Central memory CD8-positive, alpha-beta T cell (primary cell): ENCODE measurements around the gene GPC3.

ENCODE experiments used
- ATAC-seq: fragments of 150-1000 bp; cut with Tn5 transposase; replicated peaks from 2 replicates; pipeline ENCODE4 v1.10.0; 2022; ENCODE audit warnings: mild to moderate bottlenecking, moderate FRiP score, moderate number of reproducible peaks; ENCODE audit not compliant: poor library complexity, severe bottlenecking; ENCODE audit errors: extremely low read depth
- DNase-seq, 2 donors: peaks; one replicate each; pipeline ENCODE4 v3.0.0; 2021; ENCODE audit warnings: low spot score in 2 of 2
- H3K27ac Mint-ChIP-seq: one replicate; pipeline ENCODE4 v1.8.0; 2022; ENCODE audit warnings: low read depth, mild to moderate bottlenecking, moderate library complexity, mixed read lengths
- H3K27me3 Mint-ChIP-seq: one replicate; pipeline ENCODE4 v1.8.0; 2022; ENCODE audit warnings: mixed read lengths
- H3K36me3 Mint-ChIP-seq: one replicate; pipeline ENCODE4 v1.8.0; 2022; ENCODE audit warnings: mild to moderate bottlenecking, moderate library complexity, mixed read lengths; ENCODE audit not compliant: insufficient read depth
- H3K4me1 Mint-ChIP-seq: one replicate; pipeline ENCODE4 v1.8.0; 2022; ENCODE audit warnings: mixed read lengths
- H3K4me3 Mint-ChIP-seq: one replicate; pipeline ENCODE4 v1.8.0; 2022; ENCODE audit warnings: mild to moderate bottlenecking, moderate library complexity, mixed read lengths
- H3K9me3 Mint-ChIP-seq: one replicate; pipeline ENCODE4 v1.8.0; 2022; ENCODE audit warnings: mixed read lengths

GPC3 gene

GRCh38 chrX:133588827-133589226 lies 396.6 kb downstream of the GPC3 start:
- Mint-ChIP-seq H3K36me3 (no peaks in the 10 kb centered on the region), H3K27ac (no peak overlapping the region), H3K4me3 (no peak overlapping the region), H3K27me3 (no peaks in the 10 kb centered on the region), H3K9me3 (no peaks in the 10 kb centered on the region), H3K4me1 (no peaks in the 10 kb centered on the region)
- no peak for ATAC-seq
- DNase-seq = no peak

- H3K27me3 Mint-ChIP-seq = no peaks in the 10 kb centered on the region
- ATAC-seq (no peak), DNase-seq (no peak)
- H3K9me3 Mint-ChIP-seq = no peaks in the 10 kb centered on the region
- no peaks in the 10 kb centered on the region for H3K4me1 Mint-ChIP-seq
- no peaks in the 10 kb centered on the region for H3K36me3 Mint-ChIP-seq
- H3K27ac Mint-ChIP-seq = no peak overlapping the region
- no peak overlapping the region for H3K4me3 Mint-ChIP-seq
These were observed 397.6 kb downstream of the GPC3 start for GRCh38 chrX:133587818-133588217.

GRCh38 chrX:133587071-133587470 lies 398.3 kb downstream of the GPC3 start:
- Mint-ChIP-seq H3K27ac (no peak overlapping the region), H3K9me3 (no peaks in the 10 kb centered on the region), H3K36me3 (no peaks in the 10 kb centered on the region), H3K27me3 (no peaks in the 10 kb centered on the region), H3K4me1 (no peaks in the 10 kb centered on the region), H3K4me3 (no peak overlapping the region)
- DNase-seq (no peak), ATAC-seq (no peak)

- Mint-ChIP-seq H3K9me3 (no peaks in the 10 kb centered on the region), H3K27ac (no peak overlapping the region), H3K36me3 (no peaks in the 10 kb centered on the region), H3K4me1 (no peaks in the 10 kb centered on the region), H3K4me3 (no peak overlapping the region), H3K27me3 (no peaks in the 10 kb centered on the region)
- ATAC-seq (no peak), DNase-seq (no peak)
These were observed 399.0 kb downstream of the GPC3 start for GRCh38 chrX:133586443-133586842.

- Mint-ChIP-seq H3K9me3 (no peaks in the 10 kb centered on the region), H3K27ac (no peak overlapping the region), H3K36me3 (no peaks in the 10 kb centered on the region), H3K4me3 (no peak overlapping the region), H3K4me1 (no peaks in the 10 kb centered on the region), H3K27me3 (no peaks in the 10 kb centered on the region)
- no peak for DNase-seq
- no peak for ATAC-seq
These were observed 401.6 kb downstream of the GPC3 start for GRCh38 chrX:133583825-133584224.

GRCh38 chrX:133580625-133581024 lies 404.8 kb downstream of the GPC3 start:
- ATAC-seq (no peak), DNase-seq (no peak)
- Mint-ChIP-seq H3K36me3 (no peaks in the 10 kb centered on the region), H3K9me3 (peaks cover 4% of the 10 kb centered on the region), H3K4me1 (no peaks in the 10 kb centered on the region), H3K4me3 (no peak overlapping the region), H3K27ac (no peak overlapping the region), H3K27me3 (no peaks in the 10 kb centered on the region)

GRCh38 chrX:133579631-133580030 lies 405.8 kb downstream of the GPC3 start:
- no peaks in the 10 kb centered on the region for H3K36me3 Mint-ChIP-seq
- H3K27ac Mint-ChIP-seq = no peak overlapping the region
- ATAC-seq = no peak
- no peaks in the 10 kb centered on the region for H3K4me1 Mint-ChIP-seq
- H3K27me3 Mint-ChIP-seq = no peaks in the 10 kb centered on the region
- H3K4me3 Mint-ChIP-seq = no peak overlapping the region
- peaks cover 4% of the 10 kb centered on the region for H3K9me3 Mint-ChIP-seq
- no peak for DNase-seq

GRCh38 chrX:133576876-133577275 lies 408.5 kb downstream of the GPC3 start:
- H3K36me3 Mint-ChIP-seq = no peaks in the 10 kb centered on the region
- ATAC-seq (no peak), DNase-seq (no peak)
- peaks cover 10% of the 10 kb centered on the region for H3K9me3 Mint-ChIP-seq
- H3K27me3 Mint-ChIP-seq = no peaks in the 10 kb centered on the region
- no peak overlapping the region for H3K4me3 Mint-ChIP-seq
- H3K4me1 Mint-ChIP-seq = no peaks in the 10 kb centered on the region
- no peak overlapping the region for H3K27ac Mint-ChIP-seq

- no peak for DNase-seq
- no peak for ATAC-seq
- Mint-ChIP-seq H3K9me3 (peaks cover 10% of the 10 kb centered on the region), H3K4me3 (no peak overlapping the region), H3K27ac (no peak overlapping the region), H3K4me1 (no peaks in the 10 kb centered on the region), H3K36me3 (no peaks in the 10 kb centered on the region), H3K27me3 (no peaks in the 10 kb centered on the region)
These were observed 409.8 kb downstream of the GPC3 start for GRCh38 chrX:133575501-133576136.

GRCh38 chrX:133574716-133575115 lies 410.7 kb downstream of the GPC3 start:
- no peaks in the 10 kb centered on the region for H3K27me3 Mint-ChIP-seq

GRCh38 chrX:133570549-133570948 lies 414.8 kb downstream of the GPC3 start:
- no peak for ATAC-seq
- no peak overlapping the region for H3K4me3 Mint-ChIP-seq
- DNase-seq = no peak
- H3K4me1 Mint-ChIP-seq = no peaks in the 10 kb centered on the region
- H3K27me3 Mint-ChIP-seq = no peaks in the 10 kb centered on the region
- peaks cover 6% of the 10 kb centered on the region for H3K9me3 Mint-ChIP-seq
- no peaks in the 10 kb centered on the region for H3K36me3 Mint-ChIP-seq
- no peak overlapping the region for H3K27ac Mint-ChIP-seq

More at GRCh38 chrX:133574716-133575115, 410.7 kb downstream of the GPC3 start:
- Mint-ChIP-seq H3K4me3 (no peak overlapping the region), H3K36me3 (no peaks in the 10 kb centered on the region), H3K27ac (no peak overlapping the region), H3K4me1 (no peaks in the 10 kb centered on the region), H3K9me3 (peaks cover 10% of the 10 kb centered on the region)
- no peak for DNase-seq
- ATAC-seq = no peak

GRCh38 chrX:133569217-133569616 lies 416.2 kb downstream of the GPC3 start:
- H3K4me3 Mint-ChIP-seq = no peak overlapping the region
- peaks cover 6% of the 10 kb centered on the region for H3K9me3 Mint-ChIP-seq
- no peaks in the 10 kb centered on the region for H3K27me3 Mint-ChIP-seq
- no peaks in the 10 kb centered on the region for H3K36me3 Mint-ChIP-seq
- no peak overlapping the region for H3K27ac Mint-ChIP-seq
- H3K4me1 Mint-ChIP-seq = no peaks in the 10 kb centered on the region
- DNase-seq (no peak), ATAC-seq (no peak)

GRCh38 chrX:133568109-133568508 lies 417.3 kb downstream of the GPC3 start:
- peaks cover 6% of the 10 kb centered on the region for H3K9me3 Mint-ChIP-seq
- no peaks in the 10 kb centered on the region for H3K4me1 Mint-ChIP-seq
- H3K36me3 Mint-ChIP-seq = no peaks in the 10 kb centered on the region
- no peak for DNase-seq
- no peak overlapping the region for H3K4me3 Mint-ChIP-seq
- H3K27me3 Mint-ChIP-seq = no peaks in the 10 kb centered on the region
- no peak overlapping the region for H3K27ac Mint-ChIP-seq
- ATAC-seq = no peak

- ATAC-seq (no peak), DNase-seq (no peak)
- no peaks in the 10 kb centered on the region for H3K36me3 Mint-ChIP-seq
These were observed 418.5 kb downstream of the GPC3 start for GRCh38 chrX:133566876-133567275.

More at GRCh38 chrX:133566876-133567275, 418.5 kb downstream of the GPC3 start:
- H3K4me1 Mint-ChIP-seq = no peaks in the 10 kb centered on the region
- no peak overlapping the region for H3K27ac Mint-ChIP-seq
- H3K4me3 Mint-ChIP-seq = no peak overlapping the region
- no peaks in the 10 kb centered on the region for H3K9me3 Mint-ChIP-seq
- no peaks in the 10 kb centered on the region for H3K27me3 Mint-ChIP-seq
